Left kidney (tissue), 2 donors: ENCODE results near the gene SHMT2. TPM values are rescaled to one million over a fixed set of nuclear protein-coding genes. Genes with fewer than 3 reads are reported as not detected.

Source experiments
- DNase-seq: peaks from one replicate; pipeline ENCODE4 v3.0.0-alpha.2; 2013
- polyA plus RNA-seq: library from polyadenylated mRNA; unstranded; fragments of 120-200 nt; gene quantifications from one replicate; pipeline ENCODE4 v1.2.1, GENCODE V29; 2013; ENCODE audit not compliant: insufficient read length

SHMT2 gene
- polyA plus RNA-seq, 1 donor = 71.6 TPM

- no peak for DNase-seq
Observed at GRCh38 chr12:57237932-57238853, 8.7 kb downstream of the SHMT2 start.

- peak; percentile 84 for DNase-seq
Observed at GRCh38 chr12:57238854-57239554, 9.5 kb downstream of the SHMT2 start.

GRCh38 chr12:57239587-57240065, 10.1 kb downstream of the SHMT2 start:
- no peak for DNase-seq

GRCh38 chr12:57240066-57240921, 10.8 kb downstream of the SHMT2 start:
- DNase-seq = no peak

GRCh38 chr12:57240926-57241401, 11.5 kb downstream of the SHMT2 start:
- DNase-seq = no peak

GRCh38 chr12:57241402-57242310, 12.1 kb downstream of the SHMT2 start:
- DNase-seq = no peak

- DNase-seq = no peak
Observed at GRCh38 chr12:57242329-57242690, 12.8 kb downstream of the SHMT2 start.

GRCh38 chr12:57242691-57243454, 13.4 kb downstream of the SHMT2 start:
- DNase-seq = peak; percentile 86

- peak; percentile 83 for DNase-seq
Observed at GRCh38 chr12:57243521-57244311, 14.2 kb downstream of the SHMT2 start.

- no peak for DNase-seq
Observed at GRCh38 chr12:57244312-57244696, 14.8 kb downstream of the SHMT2 start.

- no peak for DNase-seq
Observed at GRCh38 chr12:57247041-57247440, 17.5 kb downstream of the SHMT2 start.

- DNase-seq = no peak
Observed at GRCh38 chr12:57248934-57249742, 19.6 kb downstream of the SHMT2 start.

- no peak for DNase-seq
Observed at GRCh38 chr12:57250541-57250940, 21.0 kb downstream of the SHMT2 start.

GRCh38 chr12:57250956-57251355, 21.4 kb downstream of the SHMT2 start, which contains the start of gene STAC3:
TSS of gene STAC3 (minus strand) at chr12:57251187. CDS start at chr12:57249636, 1,551 bp downstream.
- DNase-seq = no peak

GRCh38 chr12:57254506-57255280, 25.2 kb downstream of the SHMT2 start:
- no peak for DNase-seq

GRCh38 chr12:57255916-57256315, 26.4 kb downstream of the SHMT2 start:
- DNase-seq = no peak
